ENCODE measurements around the gene TRPC3. TPM values are rescaled to one million over a fixed set of nuclear protein-coding genes. Genes with fewer than 3 reads are reported as not detected.

The TRPC3 gene
- polyA plus RNA-seq, 1 donor from 2014 or later = 6.9 TPM

- no peaks in the 10 kb centered on the region for H3K27me3 ChIP-seq (ENCODE audit: insufficient read depth, low read depth, low read length)
- H2AFZ ChIP-seq (ENCODE audit: low read depth, low read length) = no peak overlapping the region
- H3K9me2 ChIP-seq (ENCODE audit: insufficient read depth, low read length) = no peaks in the 10 kb centered on the region
- no peak overlapping the region for H3K9ac ChIP-seq (ENCODE audit: low read length)
- no peaks in the 10 kb centered on the region for H3K79me2 ChIP-seq (replicated peaks; ENCODE audit: insufficient read depth, low read length)
- H3K4me3 ChIP-seq (ENCODE audit: low read length) = no peak overlapping the region
- no peak for TF ChIP-seq CTCF (IDR thresholded peaks at IDR 0.05; ENCODE audit: poor library complexity, severe bottlenecking)
- no peaks in the 10 kb centered on the region for H4K20me1 ChIP-seq (ENCODE audit: insufficient read depth)
- no peak overlapping the region for H3K4me2 ChIP-seq (ENCODE audit: low read length)
- H3K27ac ChIP-seq (ENCODE audit: low read length) = no peak overlapping the region
- no peaks in the 10 kb centered on the region for H3F3A ChIP-seq (ENCODE audit: insufficient read depth, low read length, poor library complexity, severe bottlenecking)
- no peaks in the 10 kb centered on the region for H3K36me3 ChIP-seq (ENCODE audit: insufficient read depth, low read length)
- H3K9me3 ChIP-seq (ENCODE audit: low read length) = no peaks in the 10 kb centered on the region
These were observed 70.7 kb downstream of the TRPC3 start for GRCh38 chr4:121881158-121881557.

GRCh38 chr4:121879135-121879534 is 72.7 kb downstream of the TRPC3 start:
- Histone ChIP-seq H4K20me1 (ENCODE audit: insufficient read depth) (no peaks in the 10 kb centered on the region), H3K9ac (ENCODE audit: low read length) (no peak overlapping the region), H3K27me3 (ENCODE audit: insufficient read depth, low read depth, low read length) (no peaks in the 10 kb centered on the region), H3F3A (ENCODE audit: insufficient read depth, low read length, poor library complexity, severe bottlenecking) (no peaks in the 10 kb centered on the region), H3K36me3 (ENCODE audit: insufficient read depth, low read length) (no peaks in the 10 kb centered on the region), H3K9me3 (ENCODE audit: low read length) (no peaks in the 10 kb centered on the region), H3K4me3 (ENCODE audit: low read length) (no peak overlapping the region), H3K27ac (ENCODE audit: low read length) (no peak overlapping the region), H3K79me2 (replicated peaks; ENCODE audit: insufficient read depth, low read length) (no peaks in the 10 kb centered on the region), H3K4me2 (ENCODE audit: low read length) (no peak overlapping the region), H3K9me2 (ENCODE audit: insufficient read depth, low read length) (no peaks in the 10 kb centered on the region), H2AFZ (ENCODE audit: low read depth, low read length) (no peak overlapping the region)
- TF ChIP-seq TAF1 (IDR thresholded peaks at IDR 0.05; ENCODE audit: low read depth) (no peak), EP300 (conservative IDR thresholded peaks at IDR 0.05; ENCODE audit: poor library complexity, severe bottlenecking) (no peak), MXI1 (conservative IDR thresholded peaks at IDR 0.05; ENCODE audit: poor library complexity, severe bottlenecking) (no peak)

GRCh38 chr4:121877041-121877773 is 74.7 kb downstream of the TRPC3 start:
- H3K4me2 ChIP-seq (ENCODE audit: low read length) = no peak overlapping the region
- H3K27me3 ChIP-seq (ENCODE audit: insufficient read depth, low read depth, low read length) = no peaks in the 10 kb centered on the region
- H3K9me2 ChIP-seq (ENCODE audit: insufficient read depth, low read length) = no peaks in the 10 kb centered on the region
- no peak overlapping the region for H2AFZ ChIP-seq (ENCODE audit: low read depth, low read length)
- H3K27ac ChIP-seq (ENCODE audit: low read length) = no peak overlapping the region
- H3K9me3 ChIP-seq (ENCODE audit: low read length) = no peaks in the 10 kb centered on the region
- H4K20me1 ChIP-seq (ENCODE audit: insufficient read depth) = no peaks in the 10 kb centered on the region
- TF ChIP-seq EP300 (conservative IDR thresholded peaks at IDR 0.05; ENCODE audit: poor library complexity, severe bottlenecking) (no peak), MXI1 (conservative IDR thresholded peaks at IDR 0.05; ENCODE audit: poor library complexity, severe bottlenecking) (no peak), CTCF (IDR thresholded peaks at IDR 0.05; ENCODE audit: poor library complexity, severe bottlenecking) (no peak), EZH2 (IDR thresholded peaks at IDR 0.05; ENCODE audit: borderline replicate concordance, insufficient read depth, low read length, poor library complexity, severe bottlenecking) (no peak), REST (IDR thresholded peaks at IDR 0.05; ENCODE audit: borderline replicate concordance) (no peak), TAF1 (IDR thresholded peaks at IDR 0.05; ENCODE audit: low read depth) (no peak), SMC3 (conservative IDR thresholded peaks at IDR 0.05; ENCODE audit: poor library complexity) (no peak)
- no peak overlapping the region for H3K9ac ChIP-seq (ENCODE audit: low read length)
- H3K79me2 ChIP-seq (replicated peaks; ENCODE audit: insufficient read depth, low read length) = no peaks in the 10 kb centered on the region
- no peaks in the 10 kb centered on the region for H3K36me3 ChIP-seq (ENCODE audit: insufficient read depth, low read length)
- H3F3A ChIP-seq (ENCODE audit: insufficient read depth, low read length, poor library complexity, severe bottlenecking) = no peaks in the 10 kb centered on the region
- H3K4me3 ChIP-seq (ENCODE audit: low read length) = no peak overlapping the region

All from neural cell (in vitro differentiated cells).